HG03025 (cell line): ENCODE data around the gene KRTAP3-3.
"Not testable (repeated sequence)": the region's sequence is repeated elsewhere in the genome, so short reads cannot be mapped to it uniquely, and the experiment has no call there.

Experiments
- ATAC-seq: cut with Tn5 transposase; IDR thresholded peaks from one replicate; pipeline ENCODE4 v1.9.1; 2021; ENCODE audit warnings: mild to moderate bottlenecking, moderate library complexity; ENCODE audit not compliant: unreplicated experiment, low FRiP score

Gene KRTAP3-3

GRCh38 chr17:41008811-41009210, 14.8 kb upstream of the KRTAP3-3 start, which contains the start of gene KRTAP3-1:
KRTAP3-1 (minus strand) TSS chr17:41009128; CDS start chr17:41009074, 54 bp downstream.
- no peak for ATAC-seq

- ATAC-seq, result no peak
Observed at GRCh38 chr17:41004397-41004796, 10.4 kb upstream of the KRTAP3-3 start.

- ATAC-seq, result no peak
Observed at GRCh38 chr17:41003926-41004325, 10.0 kb upstream of the KRTAP3-3 start.

GRCh38 chr17:41002814-41003213, 8.8 kb upstream of the KRTAP3-3 start:
- no peak for ATAC-seq

GRCh38 chr17:41001795-41002194, 7.8 kb upstream of the KRTAP3-3 start:
- ATAC-seq, result no peak

- ATAC-seq, result not testable (repeated sequence)
Observed at GRCh38 chr17:40999563-40999962, 5.6 kb upstream of the KRTAP3-3 start, which contains the start of gene KRTAP3-2. KRTAP3-2 (minus strand) TSS chr17:40999906; CDS start chr17:40999853, 53 bp downstream.

- ATAC-seq, result no peak
Observed at GRCh38 chr17:40997361-40997760, 3.4 kb upstream of the KRTAP3-3 start.

GRCh38 chr17:40996829-40997228, 2.9 kb upstream of the KRTAP3-3 start:
- no peak for ATAC-seq

GRCh38 chr17:40995116-40995515, 1.2 kb upstream of the KRTAP3-3 start:
- ATAC-seq, result no peak

GRCh38 chr17:40993084-40993483, 880 bp downstream of the KRTAP3-3 start:
- no peak for ATAC-seq

GRCh38 chr17:40992666-40993065, 1.3 kb downstream of the KRTAP3-3 start:
- no peak for ATAC-seq

GRCh38 chr17:40986920-40987319, 7.0 kb downstream of the KRTAP3-3 start:
- no peak for ATAC-seq

- ATAC-seq, result no peak
Observed at GRCh38 chr17:40984226-40984625, 9.7 kb downstream of the KRTAP3-3 start, which contains the start of gene KRT40. KRT40 (minus strand) TSS chr17:40984326; CDS start chr17:40984273, 53 bp downstream.

- no peak for ATAC-seq
Observed at GRCh38 chr17:40981115-40981514, 12.8 kb downstream of the KRTAP3-3 start.

GRCh38 chr17:40980596-40980995, 13.4 kb downstream of the KRTAP3-3 start:
- no peak for ATAC-seq

GRCh38 chr17:40980117-40980516, 13.8 kb downstream of the KRTAP3-3 start:
- ATAC-seq, result no peak

- no peak for ATAC-seq
Observed at GRCh38 chr17:40978575-40979151, 15.3 kb downstream of the KRTAP3-3 start.

- no peak for ATAC-seq
Observed at GRCh38 chr17:40975516-40975915, 18.4 kb downstream of the KRTAP3-3 start.

- no peak for ATAC-seq
Observed at GRCh38 chr17:40974366-40974765, 19.6 kb downstream of the KRTAP3-3 start.

GRCh38 chr17:40967582-40967981, 26.4 kb downstream of the KRTAP3-3 start:
- ATAC-seq, result no peak

- no peak for ATAC-seq
Observed at GRCh38 chr17:40966848-40967247, 27.1 kb downstream of the KRTAP3-3 start, which contains the start of gene KRT39. KRT39 (minus strand) TSS chr17:40966948; CDS start chr17:40966856, 92 bp downstream.

GRCh38 chr17:40963838-40964237, 30.1 kb downstream of the KRTAP3-3 start:
- ATAC-seq, result no peak
